Measurements from ENCODE around the gene KDM3B. TPM values are rescaled to one million over a fixed set of nuclear protein-coding genes. Genes with fewer than 3 reads are reported as not detected.

The KDM3B gene
- total and polyA plus RNA-seq, 2 experiments from 2014 or later = 25.8 to 86.6 TPM

- Mint-ChIP-seq H3K27ac (no peak overlapping the region; the same call in 1 of the 2 replicates), H3K27me3 (ENCODE audit: insufficient read depth, low read depth, poor library complexity) (peaks cover 7% of the 10 kb centered on the region), H3K36me3 (ENCODE audit: low read depth) (peaks cover 18% of the 10 kb centered on the region), H3K4me3 (peak overlapping the region; percentile 91), H3K4me1 (peaks cover 24% of the 10 kb centered on the region), H3K9me3 (no peaks in the 10 kb centered on the region; the same call in 2 of the 3 replicates)
- peaks cover 11% of the 10 kb centered on the region; the same call in 1 of the 2 replicates for H3K4me1 ChIP-seq (ENCODE audit: insufficient read depth)
- H3K79me2 ChIP-seq (replicated peaks; ENCODE audit: insufficient read depth) = peaks cover 66% of the 10 kb centered on the region
- H3K4me3 ChIP-seq = peak overlapping the region; percentile 94
- H3K27ac ChIP-seq (ENCODE audit: low read depth) = peak overlapping the region; percentile 97; the same call in 1 of the 2 replicates
- H4K20me1 ChIP-seq (replicated peaks; ENCODE audit: insufficient read depth) = peaks cover 5% of the 10 kb centered on the region; the same call in 1 of the 2 replicates
- H3K4me2 ChIP-seq = peak overlapping the region; percentile 85
- H3F3A ChIP-seq (replicated peaks; ENCODE audit: low read depth) = no peaks in the 10 kb centered on the region; the same call in 1 of the 2 replicates
- no peaks in the 10 kb centered on the region for H3K27me3 ChIP-seq (ENCODE audit: insufficient read depth)
- ATAC-seq (peak; percentile 56), DNase-seq (ENCODE audit: low spot score) (peak; percentile 91)
- H2AFZ ChIP-seq = no peak overlapping the region
- no peaks in the 10 kb centered on the region for H3K36me3 ChIP-seq (ENCODE audit: insufficient read depth)
- H3K9me2 ChIP-seq (ENCODE audit: insufficient read depth) = no peaks in the 10 kb centered on the region; the same call in 1 of the 2 replicates
- TF ChIP-seq, protein P1, sequence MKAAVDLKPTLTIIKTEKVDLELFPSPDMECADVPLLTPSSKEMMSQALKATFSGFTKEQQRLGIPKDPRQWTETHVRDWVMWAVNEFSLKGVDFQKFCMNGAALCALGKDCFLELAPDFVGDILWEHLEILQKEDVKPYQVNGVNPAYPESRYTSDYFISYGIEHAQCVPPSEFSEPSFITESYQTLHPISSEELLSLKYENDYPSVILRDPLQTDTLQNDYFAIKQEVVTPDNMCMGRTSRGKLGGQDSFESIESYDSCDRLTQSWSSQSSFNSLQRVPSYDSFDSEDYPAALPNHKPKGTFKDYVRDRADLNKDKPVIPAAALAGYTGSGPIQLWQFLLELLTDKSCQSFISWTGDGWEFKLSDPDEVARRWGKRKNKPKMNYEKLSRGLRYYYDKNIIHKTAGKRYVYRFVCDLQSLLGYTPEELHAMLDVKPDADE (IDR thresholded peaks at IDR 0.05) = no peak
- TF ChIP-seq CREB1 (CRISPR knock-in tag; IDR thresholded peaks at IDR 0.05; ENCODE audit: low read depth) = peak; percentile 67
- TF ChIP-seq, protein P2, sequence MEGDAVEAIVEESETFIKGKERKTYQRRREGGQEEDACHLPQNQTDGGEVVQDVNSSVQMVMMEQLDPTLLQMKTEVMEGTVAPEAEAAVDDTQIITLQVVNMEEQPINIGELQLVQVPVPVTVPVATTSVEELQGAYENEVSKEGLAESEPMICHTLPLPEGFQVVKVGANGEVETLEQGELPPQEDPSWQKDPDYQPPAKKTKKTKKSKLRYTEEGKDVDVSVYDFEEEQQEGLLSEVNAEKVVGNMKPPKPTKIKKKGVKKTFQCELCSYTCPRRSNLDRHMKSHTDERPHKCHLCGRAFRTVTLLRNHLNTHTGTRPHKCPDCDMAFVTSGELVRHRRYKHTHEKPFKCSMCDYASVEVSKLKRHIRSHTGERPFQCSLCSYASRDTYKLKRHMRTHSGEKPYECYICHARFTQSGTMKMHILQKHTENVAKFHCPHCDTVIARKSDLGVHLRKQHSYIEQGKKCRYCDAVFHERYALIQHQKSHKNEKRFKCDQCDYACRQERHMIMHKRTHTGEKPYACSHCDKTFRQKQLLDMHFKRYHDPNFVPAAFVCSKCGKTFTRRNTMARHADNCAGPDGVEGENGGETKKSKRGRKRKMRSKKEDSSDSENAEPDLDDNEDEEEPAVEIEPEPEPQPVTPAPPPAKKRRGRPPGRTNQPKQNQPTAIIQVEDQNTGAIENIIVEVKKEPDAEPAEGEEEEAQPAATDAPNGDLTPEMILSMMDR (conservative IDR thresholded peaks at IDR 0.05; ENCODE audit: low read depth in 2 of 2) = 0 out of 4 replicates have a peak, but pooled peaks of 1 of the 2 experiments have one; percentile 24
These were observed 2.5 kb downstream of the KDM3B start for GRCh38 chr5:138354926-138355378.

GRCh38 chr5:138359621-138360020 is 7.1 kb downstream of the KDM3B start:
- H3K36me3 ChIP-seq (ENCODE audit: insufficient read depth) = no peaks in the 10 kb centered on the region
- no peak overlapping the region for H3K4me2 ChIP-seq
- H3K27ac ChIP-seq (ENCODE audit: low read depth) = no peak overlapping the region
- DNase-seq (ENCODE audit: low spot score) = no peak
- H3K27me3 ChIP-seq (ENCODE audit: insufficient read depth) = no peaks in the 10 kb centered on the region
- ATAC-seq = no peak
- H3K27ac Mint-ChIP-seq = no peak overlapping the region
- H3K9me3 Mint-ChIP-seq = no peaks in the 10 kb centered on the region
- H3F3A ChIP-seq (replicated peaks; ENCODE audit: low read depth) = peaks cover 11% of the 10 kb centered on the region; the same call in 1 of the 2 replicates
- no peak overlapping the region for H3K4me3 ChIP-seq
- no peaks in the 10 kb centered on the region for H3K9me2 ChIP-seq (ENCODE audit: insufficient read depth)
- H3K4me3 Mint-ChIP-seq = no peak overlapping the region
- no peaks in the 10 kb centered on the region; the same call in 2 of the 3 replicates for H3K36me3 Mint-ChIP-seq (ENCODE audit: low read depth)
- H2AFZ ChIP-seq = no peak overlapping the region
- peaks cover 15% of the 10 kb centered on the region for H3K4me1 Mint-ChIP-seq
- H3K4me1 ChIP-seq (ENCODE audit: insufficient read depth) = peaks cover 11% of the 10 kb centered on the region
- peaks cover 4% of the 10 kb centered on the region for H3K27me3 Mint-ChIP-seq (ENCODE audit: insufficient read depth, low read depth, poor library complexity)
- H4K20me1 ChIP-seq (replicated peaks; ENCODE audit: insufficient read depth) = peaks cover 38% of the 10 kb centered on the region
- H3K79me2 ChIP-seq (replicated peaks; ENCODE audit: insufficient read depth) = peaks cover 98% of the 10 kb centered on the region
- no peak for TF ChIP-seq STAT1 (IDR thresholded peaks at IDR 0.05; ENCODE audit: unreplicated experiment)
- TF ChIP-seq CREB1 (CRISPR knock-in tag; IDR thresholded peaks at IDR 0.05; ENCODE audit: low read depth) = no peak
- TF ChIP-seq, protein P2 (conservative IDR thresholded peaks at IDR 0.05; ENCODE audit: low read depth in 2 of 2) = no peak
- TF ChIP-seq, protein P1 (IDR thresholded peaks at IDR 0.05) = no peak
- TF ChIP-seq, protein P3, sequence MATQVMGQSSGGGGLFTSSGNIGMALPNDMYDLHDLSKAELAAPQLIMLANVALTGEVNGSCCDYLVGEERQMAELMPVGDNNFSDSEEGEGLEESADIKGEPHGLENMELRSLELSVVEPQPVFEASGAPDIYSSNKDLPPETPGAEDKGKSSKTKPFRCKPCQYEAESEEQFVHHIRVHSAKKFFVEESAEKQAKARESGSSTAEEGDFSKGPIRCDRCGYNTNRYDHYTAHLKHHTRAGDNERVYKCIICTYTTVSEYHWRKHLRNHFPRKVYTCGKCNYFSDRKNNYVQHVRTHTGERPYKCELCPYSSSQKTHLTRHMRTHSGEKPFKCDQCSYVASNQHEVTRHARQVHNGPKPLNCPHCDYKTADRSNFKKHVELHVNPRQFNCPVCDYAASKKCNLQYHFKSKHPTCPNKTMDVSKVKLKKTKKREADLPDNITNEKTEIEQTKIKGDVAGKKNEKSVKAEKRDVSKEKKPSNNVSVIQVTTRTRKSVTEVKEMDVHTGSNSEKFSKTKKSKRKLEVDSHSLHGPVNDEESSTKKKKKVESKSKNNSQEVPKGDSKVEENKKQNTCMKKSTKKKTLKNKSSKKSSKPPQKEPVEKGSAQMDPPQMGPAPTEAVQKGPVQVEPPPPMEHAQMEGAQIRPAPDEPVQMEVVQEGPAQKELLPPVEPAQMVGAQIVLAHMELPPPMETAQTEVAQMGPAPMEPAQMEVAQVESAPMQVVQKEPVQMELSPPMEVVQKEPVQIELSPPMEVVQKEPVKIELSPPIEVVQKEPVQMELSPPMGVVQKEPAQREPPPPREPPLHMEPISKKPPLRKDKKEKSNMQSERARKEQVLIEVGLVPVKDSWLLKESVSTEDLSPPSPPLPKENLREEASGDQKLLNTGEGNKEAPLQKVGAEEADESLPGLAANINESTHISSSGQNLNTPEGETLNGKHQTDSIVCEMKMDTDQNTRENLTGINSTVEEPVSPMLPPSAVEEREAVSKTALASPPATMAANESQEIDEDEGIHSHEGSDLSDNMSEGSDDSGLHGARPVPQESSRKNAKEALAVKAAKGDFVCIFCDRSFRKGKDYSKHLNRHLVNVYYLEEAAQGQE (IDR thresholded peaks at IDR 0.05; ENCODE audit: unreplicated experiment) = no peak
- no peak for TF ChIP-seq EZH2 (IDR thresholded peaks at IDR 0.05; ENCODE audit: low read depth, unreplicated experiment)
- no peak for TF ChIP-seq NANOG (IDR thresholded peaks at IDR 0.05; ENCODE audit: borderline replicate concordance)
- no peak for TF ChIP-seq ZNF331 (CRISPR knock-in tag; IDR thresholded peaks at IDR 0.05; ENCODE audit: low read depth)
- TF ChIP-seq EZH2phosphoT487 (IDR thresholded peaks at IDR 0.05; ENCODE audit: unreplicated experiment) = no peak
- TF ChIP-seq ZNF114 (CRISPR knock-in tag; IDR thresholded peaks at IDR 0.05) = no peak
- TF ChIP-seq POLR2AphosphoS5 (IDR thresholded peaks at IDR 0.05; ENCODE audit: low read depth) = no peak

All from GM23338 (cell line).